GM12878 (cell line): ENCODE results near the gene UBASH3A. TPM values are rescaled to one million over a fixed set of nuclear protein-coding genes. Genes with fewer than 3 reads are reported as not detected.
A peak's percentile ranks its signal among the peaks of the same experiment; 100 is the strongest.

Experiments used
- ATAC-seq: fragments of 200-7000 bp; cut with Tn5 transposase; 3 replicates; pipeline ENCODE4 v1.9.1; 2020; ENCODE audit warnings: mild to moderate bottlenecking, moderate library complexity
- BruUV-seq: library from RNA; stranded (reverse); fragments of 400-500 nt; replicated peaks from 2 replicates; lab custom pipeline; 2021; lab: Mats Ljungman, UMichigan
- CTCF ChIA-PET: fragments of 300-600 bp; sonication (Branson Sonifier 250); formaldehyde crosslinking; extraction: SDS; loops from one replicate; lab custom pipeline; 2021; ENCODE audit warnings: inconsistent platforms; lab: Yijun Ruan, JAX
- POLR2A ChIA-PET: fragments of 350-600 bp; formaldehyde crosslinking; extraction: SDS; loops from one replicate; lab custom pipeline; 2021; ENCODE audit warnings: inconsistent platforms; lab: Charles Lee
- RAD21 ChIA-PET: fragments of 300-600 bp; sonication (Branson Sonifier 250); formaldehyde crosslinking; loops from one replicate; lab custom pipeline; 2023; ENCODE audit warnings: antibody characterized with exemption; ENCODE audit not compliant: unreplicated experiment; lab: Charles Lee
- SMC1A ChIA-PET: fragments of 300-600 bp; sonication (Branson Sonifier 250); formaldehyde crosslinking; loops from one replicate; lab custom pipeline; 2023; ENCODE audit not compliant: unreplicated experiment, uncharacterized antibody; lab: Charles Lee
- DNase-seq: peaks from one replicate; pipeline ENCODE4 v3.0.0-alpha.2; 2011; ENCODE audit warnings: low read depth, low spot score
- FAIRE-seq: peaks from 3 replicates; lab custom pipeline; 2011; peaks lifted over from hg19 to GRCh38; lab: Jason Lieb, UNC
- H2AFZ ChIP-seq: 2 replicates; pipeline ENCODE4 v1.6.0; 2011; ENCODE audit warnings: low read depth, low read length, control low read depth; ENCODE audit not compliant: control insufficient read depth
- H3K27ac ChIP-seq: 2 replicates; pipeline ENCODE4 v1.5.1; 2011; ENCODE audit warnings: control low read depth; ENCODE audit not compliant: control insufficient read depth, insufficient read depth
- H3K27me3 ChIP-seq, 2 experiments: replicated peaks in 1 of 2; 2 replicates each; pipeline versions ENCODE4 v1.6.0 to v1.6.1; 2011; ENCODE audit warnings: low read length in 1 of 2; ENCODE audit not compliant: control insufficient read depth in 2 of 2, insufficient read depth in 2 of 2
- H3K36me3 ChIP-seq, 2 experiments: 2 replicates each; pipeline ENCODE4 v1.5.1; 2011; ENCODE audit warnings: low read length in 1 of 2; ENCODE audit not compliant: control insufficient read depth in 2 of 2, insufficient read depth in 2 of 2
- H3K4me1 ChIP-seq: 2 replicates; pipeline ENCODE4 v1.6.1; 2011; ENCODE audit warnings: mild to moderate bottlenecking, low read length, moderate library complexity, mixed read lengths; ENCODE audit not compliant: control insufficient read depth, insufficient read depth
- H3K4me2 ChIP-seq: 2 replicates; pipeline ENCODE4 v1.6.0; 2011; ENCODE audit warnings: control low read depth; ENCODE audit not compliant: control insufficient read depth, insufficient read depth
- H3K4me3 ChIP-seq: fragments of 200-600 bp; sonication (generic); 2 replicates; pipeline ENCODE4 v1.5.1; 2016
- H3K79me2 ChIP-seq: 2 replicates; pipeline ENCODE4 v1.6.0; 2011; ENCODE audit warnings: low read length; ENCODE audit not compliant: control insufficient read depth, insufficient read depth
- H3K9ac ChIP-seq: 2 replicates; pipeline ENCODE4 v1.8.0; 2011; ENCODE audit warnings: low read length, control low read depth, mixed read lengths; ENCODE audit not compliant: control insufficient read depth, insufficient read depth
- H3K9me3 ChIP-seq: replicated peaks from 3 replicates; pipeline ENCODE4 v1.5.1; 2011; ENCODE audit warnings: mild to moderate bottlenecking, low read length; ENCODE audit not compliant: control insufficient read depth, insufficient read depth
- H4K20me1 ChIP-seq: 2 replicates; pipeline ENCODE4 v1.6.0; 2011; ENCODE audit not compliant: control insufficient read depth, insufficient read depth
- ASH2L ChIP-seq: fragments of 300-600, 200-600 bp; sonication (generic); IDR thresholded peaks from 2 replicates; pipeline ENCODE4 v1.6.1; 2017; ENCODE audit warnings: low read depth, mild to moderate bottlenecking, borderline replicate concordance
- BHLHE40 ChIP-seq, 2 experiments: fragments of 450-650 bp in 1 of 2; IDR thresholded peaks; 2 replicates each; pipeline ENCODE4 v1.6.1; 2011 to 2017; ENCODE audit warnings: low read depth in 2 of 2, borderline replicate concordance in 1 of 2, improper control_type of control experiment in 1 of 2, low read length in 1 of 2, mild to moderate bottlenecking in 1 of 2
- ELK1 ChIP-seq: IDR thresholded peaks from 2 replicates; pipeline ENCODE4 v1.6.1; 2012; ENCODE audit warnings: low read depth, low read length, improper control_type of control experiment
- IRF4 ChIP-seq: IDR thresholded peaks from 2 replicates; pipeline ENCODE4 v1.6.1; 2011; ENCODE audit warnings: low read depth, low read length
- JUNB ChIP-seq: IDR thresholded peaks from 2 replicates; pipeline ENCODE4 v1.6.1; 2016; ENCODE audit warnings: antibody characterized with exemption, mild to moderate bottlenecking
- MEF2A ChIP-seq: IDR thresholded peaks from 2 replicates; pipeline ENCODE4 v1.6.1; 2011; ENCODE audit warnings: low read depth, mild to moderate bottlenecking, low read length, moderate library complexity; ENCODE audit not compliant: insufficient read depth
- MLLT1 ChIP-seq: fragments of 450-650 bp; IDR thresholded peaks from 2 replicates; pipeline ENCODE4 v1.6.1; 2016; ENCODE audit warnings: mild to moderate bottlenecking
- PBX3 ChIP-seq: IDR thresholded peaks from 2 replicates; pipeline ENCODE4 v1.6.1; 2011; ENCODE audit warnings: mild to moderate bottlenecking, low read depth, low read length, moderate library complexity; ENCODE audit not compliant: insufficient replicate concordance
- RB1 ChIP-seq: fragments of 450-650 bp; formaldehyde crosslinking; IDR thresholded peaks from 2 replicates; pipeline ENCODE4 v1.6.1; 2017; ENCODE audit warnings: mild to moderate bottlenecking, borderline replicate concordance
- SRF ChIP-seq, 2 experiments: IDR thresholded peaks; 2 replicates each; pipeline ENCODE4 v1.6.1; 2011; ENCODE audit warnings: low read depth in 2 of 2, low read length in 2 of 2, mild to moderate bottlenecking in 1 of 2, moderate library complexity in 1 of 2
- ZNF622 ChIP-seq: fragments of 450-650 bp; IDR thresholded peaks from 2 replicates; pipeline ENCODE4 v1.6.1; 2017; ENCODE audit warnings: mild to moderate bottlenecking, inconsistent platforms
- ZNF687 ChIP-seq: fragments of 450-650 bp; IDR thresholded peaks from 2 replicates; pipeline ENCODE4 v1.6.1; 2017; ENCODE audit warnings: mild to moderate bottlenecking, moderate library complexity
- WGBS: methylation state at CpG from one replicate; pipeline ENCODE4 v1.1.6; 2016; ENCODE audit warnings: low lambda C conversion rate; ENCODE audit not compliant: insufficient replicate concordance, insufficient coverage; ENCODE audit errors: missing lambda C conversion rate; 5-methylcytosine and 5-hydroxymethylcytosine counted together
- in situ Hi-C: fragments of 300-500 bp; cut with MboI; formaldehyde crosslinking; loops from 9 replicates; pipeline ENCODE4 v1.14.3; 2018; ENCODE audit warnings: mixed read lengths
- intact Hi-C: fragments of 100-400 bp; cut with micrococcal nuclease; formaldehyde crosslinking; loops from one replicate; pipeline ENCODE4 v1.14.2; 2022; ENCODE audit not compliant: unreplicated experiment
- polyA plus RNA-seq, 11 experiments: library from polyadenylated mRNA; depleted of rRNA in 4 of 11; unstranded in 6 of 11; stranded (reverse) in 5 of 11; fragments of >200 nt; fragmentation: Nextera tagmentation in 4 of 11; fragmentation: Illumina TruSeq in 1 of 11; extraction: Ambion mirVana in 4 of 11; extraction: Trizol in 1 of 11; gene quantifications; 1 replicate in 1 of 11; 2 replicates in 10 of 11; pipeline versions ENCODE4 v1.2.1 to v1.2.3, GENCODE V29; 2011 to 2016; ENCODE audit warnings: inconsistent platforms in 2 of 11, missing spikeins in 2 of 11, low read depth in 1 of 11
- total RNA-seq, 4 experiments: library from RNA; depleted of rRNA in 3 of 4; stranded (reverse); fragments of >200 nt in 3 of 4; fragmentation: Illumina TruSeq in 1 of 4; extraction: Trizol in 1 of 4; gene quantifications; 2 replicates each; pipeline versions ENCODE4 v1.2.1 to v1.2.3, GENCODE V29; 2013 to 2021

UBASH3A gene
- total and polyA plus RNA-seq, 10 of the 15 experiments (the other 5 are each of a cell fraction or from before 2014, with no cell fraction given) = 0.04 to 0.39 (median 0.23) TPM; not detected in 1

GRCh38 chr21:42411197-42411869 lies 7.6 kb downstream of the UBASH3A start (continued):
- 0 out of 2 replicates have a peak, but pooled peaks have one; percentile 7 for TF ChIP-seq IRF4
- TF ChIP-seq PBX3 = peak; percentile 29
- TF ChIP-seq ELK1 = no peak

- ChIA-PET CTCF (interaction anchor here (0.9 to 1.0 kb wide), 2 partner anchors 12 to 13 kb away, joined by 3 to 5 read pairs; no protein-coding TSS in a partner anchor), RAD21 (interaction anchor here (1.1 to 4.2 kb wide), 6 partner anchors 10 to 124 kb away, joined by 3 to 32 read pairs (median 6); no protein-coding TSS in a partner anchor), POLR2A (interaction anchor here (2.3 to 5.4 kb wide), 2 partner anchors 10 to 18 kb away, joined by 12 to 34 read pairs; partner anchors contain the start of gene UBASH3A), SMC1A (interaction anchor here (0.9 to 6.1 kb wide), 9 partner anchors 11 to 102 kb away, joined by 3 to 49 read pairs (median 5); no protein-coding TSS in a partner anchor)
- no peak overlapping the region for H2AFZ ChIP-seq
- no peaks in the 10 kb centered on the region for H3K27me3 ChIP-seq
- H3K4me2 ChIP-seq = no peak overlapping the region
- in situ Hi-C loops = no loop called here
- FAIRE-seq (no peak), ATAC-seq (no peak), DNase-seq (no peak)
- H3K4me1 ChIP-seq = peaks cover 47% of the 10 kb centered on the region
- intact Hi-C loops = no loop called here
- H3K4me3 ChIP-seq = no peak overlapping the region
- no peaks in the 10 kb centered on the region; the same call in 2 of the 3 replicates for H3K9me3 ChIP-seq
- no peaks in the 10 kb centered on the region for H4K20me1 ChIP-seq
- H3K79me2 ChIP-seq = no peaks in the 10 kb centered on the region
- WGBS = 90% methylated on average over 21 of the region's 21 CpGs
- no TSS peak for BruUV-seq
- no peak overlapping the region for H3K9ac ChIP-seq
- no peak overlapping the region for H3K27ac ChIP-seq
- H3K36me3 ChIP-seq = no peaks in the 10 kb centered on the region
- TF ChIP-seq MLLT1 = no peak
- no peak for TF ChIP-seq ZNF687
- no peak for TF ChIP-seq SRF (IDR thresholded peaks at IDR 0.05; ENCODE audit: low read depth in 2 of 2, low read length in 2 of 2)
- TF ChIP-seq ZNF622 = no peak
- no peak for TF ChIP-seq RB1
- TF ChIP-seq JUNB = no peak
- no peak for TF ChIP-seq ASH2L
- TF ChIP-seq MEF2A = no peak
- no peak for TF ChIP-seq BHLHE40 (IDR thresholded peaks at IDR 0.05; ENCODE audit: borderline replicate concordance in 1 of 2, low read depth in 2 of 2, low read length in 1 of 2)
Observed at GRCh38 chr21:42411891-42412635, 8.4 kb downstream of the UBASH3A start.
